Chondrocyte (in vitro differentiated cells): ENCODE results near the gene MTFR1L. TPM values are rescaled to one million over a fixed set of nuclear protein-coding genes. Genes with fewer than 3 reads are reported as not detected.

ENCODE experiments used
- DNase-seq: peaks from one replicate; pipeline ENCODE4 v3.0.0; 2021; ENCODE audit warnings: mixed read lengths, low spot score
- H3K27ac Mint-ChIP-seq: one replicate; pipeline ENCODE4 v1.8.0; 2021; ENCODE audit warnings: mild to moderate bottlenecking, moderate library complexity, mixed read lengths; ENCODE audit not compliant: unreplicated experiment
- H3K27me3 Mint-ChIP-seq: 2 replicates; pipeline ENCODE4 v1.8.0; 2021; ENCODE audit warnings: low read depth, mixed read lengths
- H3K36me3 Mint-ChIP-seq: 2 replicates; pipeline ENCODE4 v1.8.0; 2021; ENCODE audit warnings: low read depth, mixed read lengths
- H3K4me1 Mint-ChIP-seq: 2 replicates; pipeline ENCODE4 v1.8.0; 2021; ENCODE audit warnings: low read depth, mild to moderate bottlenecking, mixed read lengths
- H3K4me3 Mint-ChIP-seq: one replicate; pipeline ENCODE4 v1.8.0; 2021; ENCODE audit warnings: mild to moderate bottlenecking, moderate library complexity, mixed read lengths; ENCODE audit not compliant: unreplicated experiment
- H3K9me3 Mint-ChIP-seq: 2 replicates; pipeline ENCODE4 v1.8.0; 2021; ENCODE audit warnings: low read depth, mixed read lengths
- CTCF ChIP-seq: fragments of 200-600 bp; sonication (generic); IDR thresholded peaks from 2 replicates; pipeline ENCODE4 v1.5.0; 2021; ENCODE audit warnings: antibody characterized with exemption, mild to moderate bottlenecking, moderate library complexity
- total RNA-seq: library from RNA; stranded (reverse); gene quantifications from 3 replicates; pipeline ENCODE4 v1.2.1, GENCODE V29; 2021

The MTFR1L gene
- total RNA-seq, 1 donor from 2014 or later: 51.2 TPM

GRCh38 chr1:25862785-25863485, 43.2 kb downstream of the MTFR1L start:
- Mint-ChIP-seq H3K4me3 (no peak overlapping the region), H3K27ac (no peak overlapping the region), H3K27me3 (no peaks in the 10 kb centered on the region), H3K36me3 (peaks cover 17% of the 10 kb centered on the region), H3K4me1 (peaks cover 27% of the 10 kb centered on the region), H3K9me3 (no peaks in the 10 kb centered on the region)
- no peak for TF ChIP-seq CTCF
- no peak for DNase-seq

- Mint-ChIP-seq H3K27me3 (no peaks in the 10 kb centered on the region), H3K9me3 (no peaks in the 10 kb centered on the region), H3K27ac (no peak overlapping the region), H3K36me3 (peaks cover 17% of the 10 kb centered on the region), H3K4me3 (no peak overlapping the region), H3K4me1 (peaks cover 22% of the 10 kb centered on the region)
- no peak for TF ChIP-seq CTCF
- no peak for DNase-seq
Observed at GRCh38 chr1:25863486-25864262, 43.9 kb downstream of the MTFR1L start.

DNA sequence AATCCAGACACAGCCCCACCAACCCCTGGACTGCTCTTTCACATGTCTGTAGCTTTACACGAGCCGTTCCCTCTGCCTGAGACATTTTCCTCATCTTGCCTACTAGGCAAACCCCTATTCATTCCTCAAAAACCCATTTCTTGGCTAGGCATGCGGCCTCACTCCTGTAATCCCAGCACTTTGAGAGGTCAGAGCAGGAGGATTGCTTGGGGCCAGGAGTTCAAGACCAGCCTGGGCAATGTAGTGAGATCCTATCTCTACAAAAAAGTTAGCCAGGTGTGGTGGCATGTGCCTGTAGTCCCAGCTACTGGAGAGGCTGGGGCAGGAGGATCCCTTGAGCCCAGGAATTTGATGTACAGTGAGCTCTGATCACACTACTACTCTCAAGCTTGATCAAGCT, 44.7 kb downstream of the MTFR1L start:
- no peaks in the 10 kb centered on the region for H3K27me3 Mint-ChIP-seq
- H3K9me3 Mint-ChIP-seq: no peaks in the 10 kb centered on the region
- H3K27ac Mint-ChIP-seq: no peak overlapping the region
- peaks cover 17% of the 10 kb centered on the region for H3K36me3 Mint-ChIP-seq
- no peak overlapping the region for H3K4me3 Mint-ChIP-seq
- H3K4me1 Mint-ChIP-seq: peaks cover 15% of the 10 kb centered on the region
- TF ChIP-seq CTCF: no peak
- no peak for DNase-seq

GRCh38 chr1:25866288-25866687, 46.5 kb downstream of the MTFR1L start:
- H3K4me3 Mint-ChIP-seq: no peak overlapping the region
- no peaks in the 10 kb centered on the region for H3K9me3 Mint-ChIP-seq
- no peaks in the 10 kb centered on the region for H3K27me3 Mint-ChIP-seq
- DNase-seq: no peak
- H3K27ac Mint-ChIP-seq: no peak overlapping the region
- no peak for TF ChIP-seq CTCF
- H3K4me1 Mint-ChIP-seq: peaks cover 3% of the 10 kb centered on the region
- H3K36me3 Mint-ChIP-seq: peaks cover 17% of the 10 kb centered on the region

GRCh38 chr1:25867210-25867991, 47.6 kb downstream of the MTFR1L start:
- H3K27me3 Mint-ChIP-seq: no peaks in the 10 kb centered on the region
- peaks cover 15% of the 10 kb centered on the region for H3K36me3 Mint-ChIP-seq
- H3K27ac Mint-ChIP-seq: no peak overlapping the region
- DNase-seq: no peak
- H3K4me1 Mint-ChIP-seq: no peaks in the 10 kb centered on the region
- H3K4me3 Mint-ChIP-seq: no peak overlapping the region
- TF ChIP-seq CTCF: no peak
- no peaks in the 10 kb centered on the region for H3K9me3 Mint-ChIP-seq
